ENCODE measurements around the gene ASB13. TPM values are rescaled to one million over a fixed set of nuclear protein-coding genes. Genes with fewer than 3 reads are reported as not detected.

The ASB13 gene
- total and polyA plus RNA-seq, 8 donors = 0.89 to 27.5 (median 15.1) TPM

DNA sequence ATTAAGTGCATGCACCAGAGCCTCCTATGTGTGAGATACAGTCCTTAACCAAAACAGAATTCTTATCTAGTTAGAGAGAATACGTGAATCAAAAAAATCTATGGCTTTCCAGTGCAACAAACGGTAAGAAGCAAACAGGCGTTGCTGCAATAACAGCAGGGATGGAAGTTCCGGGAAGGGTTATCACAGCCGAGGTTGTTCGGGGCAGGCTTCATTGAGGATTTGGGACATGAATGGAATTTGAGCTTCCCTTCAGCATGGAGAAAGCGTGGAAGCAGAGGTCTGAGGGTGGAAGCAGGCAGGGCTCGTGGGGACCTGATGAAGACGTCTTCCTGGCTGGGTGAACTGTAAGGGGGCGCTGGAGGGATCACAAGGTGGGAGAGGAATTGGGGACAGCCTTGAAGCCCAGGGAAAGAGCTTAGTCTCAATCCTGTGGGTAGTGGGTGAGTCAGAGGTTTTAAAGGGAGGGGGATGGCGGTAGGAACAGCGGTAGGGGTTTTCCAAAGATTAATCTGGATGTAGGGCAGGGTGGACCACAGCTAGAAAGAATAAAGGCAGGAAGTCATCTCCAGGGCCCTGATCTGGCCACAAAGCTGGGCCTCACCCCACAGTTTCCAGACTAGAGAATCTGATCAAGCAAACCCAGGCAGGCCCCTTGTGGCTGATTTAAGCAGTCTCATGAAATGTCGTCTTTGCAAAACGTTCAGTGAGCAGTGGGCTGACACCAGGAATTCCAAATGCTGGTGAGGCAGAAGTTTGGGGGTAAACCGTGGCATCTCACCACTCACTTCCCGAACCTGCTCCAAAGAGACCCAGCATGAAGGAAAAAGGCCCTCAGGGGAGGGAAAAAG, 76.5 kb downstream of the ASB13 start:
- H3K9me3 ChIP-seq = no peaks in the 10 kb centered on the region
- no peaks in the 10 kb centered on the region for H3K36me3 ChIP-seq
- no peak overlapping the region for H3K27ac ChIP-seq
- H3K4me1 ChIP-seq = peaks cover 0 to 24% (median 5%) of the 10 kb centered on the region in 4 donors
- peak in 1 of 2 donors; percentile 50 for DNase-seq
- TF ChIP-seq POLR2A (IDR thresholded peaks at IDR 0.05) (no peak), POLR2AphosphoS5 (IDR thresholded peaks at IDR 0.05) (no peak), EP300 (IDR thresholded peaks at IDR 0.05) (no peak)
- TF ChIP-seq, protein P1, sequence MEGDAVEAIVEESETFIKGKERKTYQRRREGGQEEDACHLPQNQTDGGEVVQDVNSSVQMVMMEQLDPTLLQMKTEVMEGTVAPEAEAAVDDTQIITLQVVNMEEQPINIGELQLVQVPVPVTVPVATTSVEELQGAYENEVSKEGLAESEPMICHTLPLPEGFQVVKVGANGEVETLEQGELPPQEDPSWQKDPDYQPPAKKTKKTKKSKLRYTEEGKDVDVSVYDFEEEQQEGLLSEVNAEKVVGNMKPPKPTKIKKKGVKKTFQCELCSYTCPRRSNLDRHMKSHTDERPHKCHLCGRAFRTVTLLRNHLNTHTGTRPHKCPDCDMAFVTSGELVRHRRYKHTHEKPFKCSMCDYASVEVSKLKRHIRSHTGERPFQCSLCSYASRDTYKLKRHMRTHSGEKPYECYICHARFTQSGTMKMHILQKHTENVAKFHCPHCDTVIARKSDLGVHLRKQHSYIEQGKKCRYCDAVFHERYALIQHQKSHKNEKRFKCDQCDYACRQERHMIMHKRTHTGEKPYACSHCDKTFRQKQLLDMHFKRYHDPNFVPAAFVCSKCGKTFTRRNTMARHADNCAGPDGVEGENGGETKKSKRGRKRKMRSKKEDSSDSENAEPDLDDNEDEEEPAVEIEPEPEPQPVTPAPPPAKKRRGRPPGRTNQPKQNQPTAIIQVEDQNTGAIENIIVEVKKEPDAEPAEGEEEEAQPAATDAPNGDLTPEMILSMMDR (IDR thresholded peaks at IDR 0.05) = no peak
- H3K27me3 ChIP-seq = peaks cover 0 to 3% (median 0%) of the 10 kb centered on the region in 3 donors
- no peak overlapping the region for H3K4me3 ChIP-seq
- intact Hi-C loops (cut with DNase I; ENCODE audit: low total_unique reads) = no loop called here
- WGBS, 5 donors = 78 to 85% (median 81%) methylated on average over 16 of the region's 16 CpGs

DNA sequence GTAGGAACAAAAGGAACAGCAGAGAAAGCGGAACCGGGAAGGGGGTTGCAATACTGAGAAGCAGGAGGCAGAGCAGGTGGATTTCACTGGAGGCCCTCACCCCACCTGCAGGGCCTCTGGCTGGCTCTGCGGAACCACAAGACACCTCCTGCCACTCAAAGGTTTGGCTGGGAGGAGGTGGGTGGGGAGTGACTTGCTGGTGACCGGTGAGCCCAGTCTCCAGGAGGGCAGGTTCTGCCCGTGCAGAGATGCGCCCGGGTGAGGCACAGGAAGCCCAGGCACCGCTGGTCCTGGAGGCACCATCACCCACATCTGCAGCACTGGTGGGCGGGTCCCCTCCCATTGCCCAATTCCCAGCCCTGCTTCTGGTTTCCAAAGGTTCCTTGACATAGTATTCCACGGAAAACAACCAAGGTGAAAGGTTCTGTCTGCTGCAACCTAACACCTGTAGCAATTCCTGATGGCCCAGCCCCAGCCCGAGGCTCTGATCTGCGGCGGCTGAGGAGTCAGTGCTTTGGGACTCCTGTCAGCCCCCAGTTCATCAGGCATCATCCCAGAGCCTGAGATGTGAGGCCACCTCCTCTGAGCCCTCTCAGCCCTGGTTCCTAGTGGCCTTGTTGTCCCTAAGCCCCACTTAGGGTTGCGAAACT, 77.3 kb downstream of the ASB13 start:
- Histone ChIP-seq H3K27ac (no peak overlapping the region), H3K36me3 (no peaks in the 10 kb centered on the region), H3K4me3 (no peak overlapping the region), H3K27me3 (peaks cover 0 to 3% (median 0%) of the 10 kb centered on the region in 3 donors), H3K9me3 (no peaks in the 10 kb centered on the region), H3K4me1 (peaks cover 0 to 21% (median 4%) of the 10 kb centered on the region in 4 donors)
- 79 to 89% (median 86%) methylated on average over 10 to 14 of the region's 14 CpGs for WGBS, 5 donors
- no peak for DNase-seq
- TF ChIP-seq POLR2AphosphoS5 (IDR thresholded peaks at IDR 0.05) (no peak), EP300 (IDR thresholded peaks at IDR 0.05) (no peak), POLR2A (IDR thresholded peaks at IDR 0.05) (no peak)
- TF ChIP-seq, protein P1 (IDR thresholded peaks at IDR 0.05) = no peak
- intact Hi-C loops (cut with DNase I; ENCODE audit: low total_unique reads) = no loop called here

Small RNA genes lying within 50 kb of the gene (small RNA-seq; reads per million reads assigned to genes)
- gene AL365356.2 = 0 reads per million in 4 donors
- 0 reads per million in 4 donors for gene RN7SL445P

Other genes with a start within 250 kb of the ASB13 start
- gene CALML5, start 167.0 kb downstream of the ASB13 start, total RNA-seq = under 1 TPM in 1 of 5 donors, not detected in 4; 0.92 TPM
- gene CALML5, start 167.0 kb downstream of the ASB13 start, polyA plus RNA-seq = 10 to 100 TPM in 1 of 3 donors, 1 to 10 TPM in 1, not detected in 1; 2.4 to 16.2 TPM
- gene CALML3, start 141.6 kb downstream of the ASB13 start, total RNA-seq = not detected
- 10 to 100 TPM in 1 of 3 donors, under 1 TPM in 1, not detected in 1; 0.46 to 64.6 TPM for gene CALML3, start 141.6 kb downstream of the ASB13 start, polyA plus RNA-seq
- gene TASOR2, start 18.2 kb upstream of the ASB13 start, total RNA-seq = 100 to 1,000 TPM in 2 of 5 donors, 10 to 100 TPM in 3; 14.5 to 362 (median 88.4) TPM
- gene TASOR2, start 18.2 kb upstream of the ASB13 start, polyA plus RNA-seq = 1 to 10 TPM; 6.0 to 8.2 (median 6.0) TPM
- gene GDI2, start 146.8 kb upstream of the ASB13 start, total RNA-seq = 100 to 1,000 TPM in 4 of 5 donors, 10 to 100 TPM in 1; 63.4 to 600 (median 187) TPM
- 100 to 1,000 TPM; 104 to 180 (median 108) TPM for gene GDI2, start 146.8 kb upstream of the ASB13 start, polyA plus RNA-seq
- gene ANKRD16, start 223.3 kb upstream of the ASB13 start, total RNA-seq = 100 to 1,000 TPM in 2 of 5 donors, 1 to 10 TPM in 3; 2.2 to 233 (median 8.4) TPM
- gene ANKRD16, start 223.3 kb upstream of the ASB13 start, polyA plus RNA-seq = 1 to 10 TPM; 5.1 to 8.7 (median 7.0) TPM
- 100 to 1,000 TPM in 3 of 5 donors, 10 to 100 TPM in 2; 42.6 to 192 (median 110) TPM for gene FBH1, start 223.6 kb upstream of the ASB13 start, total RNA-seq
- gene FBH1, start 223.6 kb upstream of the ASB13 start, polyA plus RNA-seq = 10 to 100 TPM; 38.4 to 51.4 (median 40.3) TPM

Data from stomach (tissue), 9 donors.